ENCODE data around the gene NPW. TPM values are rescaled to one million over a fixed set of nuclear protein-coding genes. Genes with fewer than 3 reads are reported as not detected.
"Not testable (repeated sequence)": the region's sequence is repeated elsewhere in the genome, so short reads cannot be mapped to it uniquely, and the experiment has no call there.

The NPW gene
- total and polyA plus RNA-seq, 5 experiments from 2014 or later, result not detected

DNA sequence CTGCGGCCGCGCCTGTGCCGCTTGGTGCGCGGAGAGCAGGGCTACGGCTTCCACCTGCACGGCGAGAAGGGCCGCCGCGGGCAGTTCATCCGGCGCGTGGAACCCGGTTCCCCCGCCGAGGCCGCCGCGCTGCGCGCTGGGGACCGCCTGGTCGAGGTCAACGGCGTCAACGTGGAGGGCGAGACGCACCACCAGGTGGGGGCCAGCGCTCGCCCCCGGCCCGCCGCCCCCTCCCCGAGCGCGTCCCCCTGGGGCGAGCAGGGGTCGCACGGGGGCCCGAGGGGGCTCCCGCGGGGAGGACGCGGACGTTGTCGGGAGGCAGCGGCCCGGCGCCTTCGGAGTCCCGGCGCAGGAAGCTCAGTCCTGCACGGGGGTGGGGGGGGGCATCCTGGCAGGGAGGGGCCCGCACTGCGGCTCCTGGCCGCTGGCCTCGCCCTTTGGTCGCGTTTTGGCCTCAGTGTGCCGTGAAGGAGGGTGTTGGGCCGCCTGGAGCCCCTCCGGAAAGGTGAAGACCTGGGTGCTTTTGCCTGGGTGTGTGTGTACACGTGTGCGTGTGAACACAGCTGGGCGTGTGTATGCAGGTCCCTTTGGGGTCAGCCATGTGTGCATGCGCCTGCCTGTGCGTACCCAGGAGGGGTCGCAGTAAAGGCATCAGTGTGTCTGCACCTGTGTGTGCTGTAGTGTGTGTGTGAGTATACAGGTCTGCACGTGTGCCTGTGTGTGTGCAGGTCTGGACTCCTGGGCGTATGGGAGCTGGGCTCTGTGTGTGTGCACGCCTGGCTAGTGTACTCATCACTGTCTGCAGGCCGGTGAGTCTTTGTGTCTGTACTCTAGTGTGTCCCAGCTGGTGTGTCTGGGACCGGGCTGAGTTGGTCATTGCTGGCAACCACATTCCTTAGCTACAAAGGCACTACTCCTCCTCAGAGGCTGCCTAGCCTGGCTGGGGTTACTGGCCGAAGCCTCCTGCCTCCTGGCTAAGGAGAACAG, 7.7 kb downstream of the NPW start:
- H3K4me3 Mint-ChIP-seq, result peak overlapping the region; percentile 64 to 89 (median 76)
- DNase-seq (peak in 3 of 10 donors; percentile 33 to 36 (median 34)), ATAC-seq (peak; percentile 21 to 48)
- peaks cover 3 to 11% (median 8%) of the 10 kb centered on the region in 5 donors for H3K27me3 Mint-ChIP-seq
- H3K9me3 Mint-ChIP-seq, result no peaks in the 10 kb centered on the region
- no peaks in the 10 kb centered on the region for H3K36me3 Mint-ChIP-seq
- POLR2A ChIA-PET, result interaction anchor here (0.6 to 3.1 kb wide), 11 partner anchors 11 to 178 kb away, joined by 3 to 21 read pairs (median 3); partner anchors contain the start of genes MLST8, NTHL1, RPS2 and TRAF7
- H3K4me1 Mint-ChIP-seq, result peaks cover 8 to 29% (median 21%) of the 10 kb centered on the region in 4 donors
- H3K27ac Mint-ChIP-seq, result peak overlapping the region in 4 of 10 donors; percentile 52 to 87 (median 64)

DNA sequence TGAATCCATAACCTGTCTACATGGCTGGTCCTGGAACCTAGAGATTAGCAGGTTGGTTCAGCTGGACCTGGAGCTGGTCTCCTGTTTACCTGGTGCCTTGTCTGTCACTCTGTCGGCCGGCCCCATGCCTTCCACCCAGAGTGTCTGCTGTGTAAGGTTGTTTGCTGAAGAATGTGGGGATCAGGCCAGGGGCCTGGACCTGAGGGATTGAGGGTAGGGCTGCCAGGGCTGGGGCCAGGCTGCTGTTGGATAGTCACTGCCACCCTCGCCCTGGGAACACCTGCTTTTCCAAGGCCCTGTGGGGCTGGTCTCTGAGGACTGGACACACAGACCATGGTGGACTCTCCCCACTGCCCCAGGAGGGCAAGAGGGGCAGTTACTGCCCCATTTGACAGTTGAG, 8.6 kb downstream of the NPW start:
- Mint-ChIP-seq H3K4me3 (peak overlapping the region in 9 of 10 donors; percentile 36 to 89 (median 75)), H3K27me3 (peaks cover 0 to 3% (median under 1%) of the 10 kb centered on the region in 5 donors), H3K4me1 (peaks cover 5 to 28% (median 15%) of the 10 kb centered on the region in 4 donors), H3K27ac (peak overlapping the region in 3 of 10 donors; percentile 17 to 72 (median 38)), H3K9me3 (no peaks in the 10 kb centered on the region), H3K36me3 (no peaks in the 10 kb centered on the region)
- POLR2A ChIA-PET, result interaction anchor here (0.6 to 3.1 kb wide), 7 partner anchors 12 to 127 kb away, joined by 3 to 21 read pairs (median 3); partner anchors contain the start of genes RPS2 and TRAF7
- ATAC-seq, result no peak
- no peak for DNase-seq

DNA sequence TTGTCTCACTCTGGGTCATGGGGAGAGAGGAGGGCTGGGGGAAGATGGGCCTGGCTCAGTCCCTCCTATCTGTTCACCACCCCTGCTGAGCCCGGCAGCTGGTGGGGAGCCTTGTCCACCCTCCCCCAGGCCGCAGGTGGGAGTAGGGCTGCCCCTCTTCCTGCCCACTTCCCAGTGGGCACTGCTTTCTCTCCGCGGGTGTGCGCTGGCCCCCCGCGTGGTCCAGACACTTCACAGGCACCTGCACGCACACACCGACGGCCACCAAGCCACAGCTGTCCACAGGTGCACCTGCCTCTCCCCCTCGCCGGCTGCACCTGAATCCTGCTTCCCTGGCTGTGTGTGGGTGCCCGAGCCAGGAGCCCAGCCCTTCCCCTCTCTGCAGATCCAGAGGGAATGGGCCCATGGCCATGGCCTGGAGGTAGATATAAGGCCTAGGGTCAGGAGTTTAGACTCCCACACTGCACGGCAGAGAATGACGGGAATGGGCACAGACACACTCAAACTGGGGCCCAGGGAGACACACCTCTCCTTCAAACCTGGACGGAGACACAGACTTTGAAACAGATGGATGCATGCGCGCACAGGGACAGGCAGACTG, 9.1 kb downstream of the NPW start:
- Mint-ChIP-seq H3K36me3 (no peaks in the 10 kb centered on the region), H3K4me3 (no peak overlapping the region), H3K9me3 (no peaks in the 10 kb centered on the region), H3K4me1 (peaks cover 5 to 24% (median 13%) of the 10 kb centered on the region in 4 donors), H3K27me3 (no peaks in the 10 kb centered on the region), H3K27ac (peak overlapping the region in 1 of 10 donors; percentile 59)
- ATAC-seq (no peak), DNase-seq (no peak)
- POLR2A ChIA-PET, result interaction anchor here (1.4 to 3.1 kb wide), 2 partner anchors 64 to 126 kb away, joined by 6 to 21 read pairs; partner anchors contain the start of genes RPS2 and TRAF7

DNA sequence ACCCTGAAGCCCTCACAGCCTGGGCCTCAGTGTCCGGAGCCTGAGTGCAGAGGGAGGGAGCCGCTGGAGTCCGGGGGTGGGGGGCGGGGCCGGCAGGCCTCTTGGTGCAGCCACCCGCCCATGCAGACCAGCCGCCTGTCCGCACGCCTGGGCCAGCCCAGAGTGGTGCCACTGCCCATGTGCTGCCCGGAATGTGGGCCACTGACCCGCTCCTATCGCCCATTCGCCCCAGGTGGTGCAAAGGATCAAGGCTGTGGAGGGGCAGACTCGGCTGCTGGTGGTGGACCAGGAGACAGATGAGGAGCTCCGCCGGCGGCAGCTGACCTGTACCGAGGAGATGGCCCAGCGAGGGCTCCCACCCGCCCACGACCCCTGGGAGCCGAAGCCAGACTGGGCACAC, 9.8 kb downstream of the NPW start:
- ATAC-seq (no peak), DNase-seq (no peak)
- Mint-ChIP-seq H3K27me3 (no peaks in the 10 kb centered on the region), H3K36me3 (no peaks in the 10 kb centered on the region), H3K27ac (no peak overlapping the region), H3K4me3 (no peak overlapping the region), H3K4me1 (peaks cover 1 to 20% (median 8%) of the 10 kb centered on the region in 4 donors), H3K9me3 (no peaks in the 10 kb centered on the region)
- POLR2A ChIA-PET, result no interaction called here

DNA sequence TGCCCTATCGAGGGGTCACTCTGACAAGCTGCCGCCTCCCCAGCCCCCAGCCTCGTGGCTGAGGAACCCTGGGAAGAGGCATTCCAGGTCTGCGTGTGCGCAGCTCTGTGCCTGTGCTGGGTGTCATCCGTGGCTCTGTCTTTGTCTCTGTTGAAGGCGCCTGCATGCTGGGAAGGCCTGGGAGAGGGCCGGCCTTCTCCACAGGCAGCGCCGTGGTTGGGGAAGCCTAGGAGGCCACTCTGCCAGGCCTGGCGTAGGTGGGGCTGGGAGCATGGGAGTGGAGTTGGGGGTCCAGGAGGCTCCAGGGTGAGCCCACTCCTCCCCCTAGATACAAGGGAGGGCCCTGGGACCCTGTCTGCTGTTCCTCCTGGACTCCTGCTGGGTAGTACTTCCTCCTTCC, 10.5 kb downstream of the NPW start:
- Mint-ChIP-seq H3K27me3 (no peaks in the 10 kb centered on the region), H3K27ac (no peak overlapping the region), H3K4me3 (no peak overlapping the region), H3K36me3 (no peaks in the 10 kb centered on the region), H3K4me1 (peaks cover 1 to 18% (median 8%) of the 10 kb centered on the region in 4 donors), H3K9me3 (no peaks in the 10 kb centered on the region)
- POLR2A ChIA-PET, result interaction anchor here (0.6 to 1.2 kb wide), 2 partner anchors 15 to 125 kb away, joined by 3 to 4 read pairs; partner anchors contain the start of gene TRAF7
- ATAC-seq, result no peak
- no peak for DNase-seq

DNA sequence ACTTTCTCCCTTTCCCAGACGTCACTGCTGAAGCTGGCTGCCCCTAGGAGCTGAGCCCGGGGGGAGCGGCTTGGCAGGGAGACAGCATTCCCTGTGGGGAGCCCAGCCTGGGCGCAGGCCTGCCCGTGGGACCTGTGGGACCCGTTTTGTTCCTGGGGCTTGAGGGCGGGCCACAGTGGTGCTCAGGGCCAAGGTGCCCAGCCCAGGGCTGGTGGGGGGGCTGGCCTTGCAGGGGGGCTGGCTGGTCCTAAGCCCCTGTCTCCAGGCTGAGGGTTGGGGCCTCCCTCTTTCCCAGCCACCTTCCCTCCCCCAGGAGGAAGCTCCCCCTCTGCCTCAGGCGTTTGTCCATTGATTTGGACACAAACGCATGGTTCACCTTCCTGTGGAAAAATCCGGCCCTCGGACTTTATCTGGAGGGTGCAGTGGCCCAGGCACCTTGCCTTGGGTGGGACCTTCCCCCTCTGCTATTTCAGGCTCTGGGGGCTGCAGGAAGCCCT, 11.5 kb downstream of the NPW start:
- Mint-ChIP-seq H3K36me3 (no peaks in the 10 kb centered on the region), H3K4me3 (no peak overlapping the region), H3K27me3 (no peaks in the 10 kb centered on the region), H3K9me3 (no peaks in the 10 kb centered on the region), H3K27ac (no peak overlapping the region), H3K4me1 (peaks cover 0 to 9% (median 6%) of the 10 kb centered on the region in 4 donors)
- DNase-seq (no peak), ATAC-seq (no peak)
- POLR2A ChIA-PET, result interaction anchor here (0.7 to 1.2 kb wide), 3 partner anchors 16 to 124 kb away, joined by 3 to 7 read pairs (median 5); partner anchors contain the start of genes NTHL1, TRAF7 and TSC2

DNA sequence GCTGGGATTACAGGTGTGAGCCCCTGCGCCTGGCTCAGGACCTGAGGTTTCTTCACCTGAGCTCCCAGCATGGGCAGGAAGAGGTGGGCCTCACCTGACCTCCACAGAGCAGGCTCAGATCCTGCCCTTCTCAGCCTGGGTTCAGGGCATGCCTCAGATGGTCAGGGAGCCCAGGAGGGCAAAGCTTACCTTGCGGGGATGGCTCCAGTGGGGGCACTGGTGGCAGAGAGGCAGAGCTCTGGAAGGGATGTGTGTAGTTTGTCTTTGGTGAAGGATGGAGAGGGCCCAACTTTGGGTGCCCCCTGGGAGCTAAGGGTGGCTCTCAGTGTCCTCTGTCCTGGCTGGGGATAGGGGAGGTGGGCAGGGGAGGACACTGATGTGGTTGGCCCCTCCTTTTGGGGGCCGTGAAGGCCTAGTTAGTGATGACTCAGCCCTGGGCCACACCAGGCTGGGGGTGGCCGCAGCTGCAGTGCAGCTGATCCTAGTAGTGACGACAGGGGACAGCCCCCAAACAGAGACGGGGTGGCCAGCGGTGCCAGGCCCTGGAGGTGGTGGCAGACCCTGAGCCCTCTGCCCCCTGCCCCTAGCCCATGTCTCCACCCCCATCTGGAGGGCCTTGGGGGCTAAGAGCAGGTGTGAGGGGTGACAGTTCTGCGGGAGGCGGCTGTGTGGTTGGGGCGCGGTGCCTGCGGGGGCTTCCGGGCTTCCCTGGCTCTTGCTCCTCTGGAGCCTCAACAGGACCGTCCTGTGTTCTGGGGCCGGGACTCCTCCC, 12.9 kb downstream of the NPW start:
- Mint-ChIP-seq H3K4me3 (peak overlapping the region in 2 of 10 donors; percentile 26 to 62), H3K27me3 (no peaks in the 10 kb centered on the region), H3K4me1 (peaks cover 0 to 8% (median 5%) of the 10 kb centered on the region in 4 donors), H3K27ac (peak overlapping the region in 4 of 10 donors; percentile 15 to 83 (median 82)), H3K36me3 (no peaks in the 10 kb centered on the region), H3K9me3 (no peaks in the 10 kb centered on the region)
- ATAC-seq (peak; percentile 10 to 29), DNase-seq (no peak)
- POLR2A ChIA-PET, result interaction anchor here (0.7 to 1.8 kb wide), 3 partner anchors 121 to 529 kb away, joined by 3 to 5 read pairs (median 3); partner anchors contain the start of gene TRAF7

DNA sequence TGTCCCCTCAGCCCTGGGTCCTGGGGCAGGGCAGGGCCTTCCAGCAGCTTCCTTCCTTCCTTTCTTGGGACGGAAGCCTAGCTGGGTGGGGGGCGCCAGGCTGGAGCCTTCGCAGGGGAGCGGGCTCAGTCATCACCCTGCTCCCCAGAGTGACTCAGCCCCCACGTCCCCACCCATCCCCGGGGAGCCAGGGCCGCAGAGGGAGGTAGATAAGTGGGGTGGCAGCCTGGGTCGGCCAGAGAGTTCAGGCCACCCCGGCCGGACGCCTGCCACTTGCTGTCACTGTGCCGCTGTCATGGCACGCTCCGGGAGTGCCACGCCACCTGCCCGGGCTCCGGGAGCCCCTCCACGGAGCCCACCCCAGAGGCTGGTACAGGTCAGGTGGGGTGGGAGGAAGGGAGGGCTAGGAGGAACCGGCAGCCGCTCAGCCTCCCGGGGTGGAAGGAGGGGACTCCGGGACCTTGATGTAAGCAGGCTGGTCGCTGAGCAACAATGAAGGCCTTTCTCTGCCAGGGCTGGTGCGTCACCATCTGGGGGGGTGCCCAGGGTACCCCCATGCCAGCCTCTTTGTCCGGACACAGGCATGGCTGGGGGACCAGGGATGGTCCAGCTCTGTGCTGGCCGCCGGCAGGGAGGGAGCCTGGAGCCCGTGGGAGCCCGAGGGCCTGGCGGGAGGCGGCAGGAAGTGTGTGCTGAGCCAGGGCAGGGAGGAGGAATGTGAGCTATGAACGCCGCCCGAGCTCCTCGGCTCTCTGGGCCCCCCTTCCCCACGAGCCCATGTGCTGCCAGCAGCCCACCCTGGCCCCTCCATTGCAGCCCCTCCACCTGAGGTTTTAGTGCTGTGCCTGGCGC, 13.7 kb downstream of the NPW start:
- peaks cover 0 to 8% (median 2%) of the 10 kb centered on the region in 4 donors for H3K4me1 Mint-ChIP-seq
- POLR2A ChIA-PET, result interaction anchor here (1.8 kb wide), 1 partner anchor 122 kb away, joined by 5 read pairs; the partner anchor contains the start of gene TRAF7
- H3K27ac Mint-ChIP-seq, result peak overlapping the region in 4 of 10 donors; percentile 25 to 87 (median 62)
- H3K27me3 Mint-ChIP-seq, result no peaks in the 10 kb centered on the region
- no peaks in the 10 kb centered on the region for H3K36me3 Mint-ChIP-seq
- DNase-seq (peak in 3 of 10 donors; percentile 20 to 38 (median 31)), ATAC-seq (peak; percentile 78 to 87)
- no peaks in the 10 kb centered on the region for H3K9me3 Mint-ChIP-seq
- peak overlapping the region in 7 of 10 donors; percentile 18 to 57 (median 38) for H3K4me3 Mint-ChIP-seq

DNA sequence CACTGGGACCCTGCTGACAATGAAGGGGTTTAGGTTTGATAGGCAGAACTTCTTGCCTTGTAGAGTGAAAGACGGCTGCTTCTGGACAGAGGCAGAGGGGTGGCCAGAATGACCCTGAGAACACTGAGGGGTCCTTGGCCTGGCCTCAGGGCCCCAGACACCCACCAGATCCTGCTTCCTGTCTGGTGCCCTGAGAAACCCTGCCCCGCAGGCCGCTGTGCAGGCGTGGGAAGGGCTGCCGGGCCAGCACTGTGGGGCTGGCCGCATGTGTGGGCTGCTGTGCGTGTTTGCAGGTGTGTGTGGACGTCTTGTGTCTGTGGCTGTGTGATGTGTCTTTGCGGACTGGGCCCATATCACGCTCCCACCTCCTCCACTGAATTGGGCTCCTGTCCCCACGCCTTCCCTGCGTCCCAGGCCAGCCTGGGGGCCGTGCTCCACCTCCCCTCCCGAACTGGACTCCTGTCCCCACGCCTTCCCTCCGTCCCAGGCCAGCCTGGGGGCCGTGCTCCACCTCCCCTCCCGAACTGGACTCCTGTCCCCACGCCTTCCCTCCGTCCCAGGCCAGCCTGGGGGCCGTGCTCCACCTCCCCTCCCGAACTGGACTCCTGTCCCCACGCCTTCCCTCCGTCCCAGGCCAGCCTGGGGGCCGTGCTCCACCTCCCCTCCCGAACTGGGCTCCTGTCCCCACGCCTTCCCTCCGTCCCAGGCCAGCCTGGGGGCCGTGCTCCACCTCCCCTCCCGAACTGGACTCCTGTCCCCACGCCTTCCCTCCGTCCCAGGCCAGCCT, 14.5 kb downstream of the NPW start:
- peak overlapping the region in 3 of 10 donors; percentile 25 to 87 (median 48) for H3K27ac Mint-ChIP-seq
- not testable (repeated sequence) for DNase-seq, H3K9me3 Mint-ChIP-seq, ATAC-seq, H3K27me3 Mint-ChIP-seq, H3K4me1 Mint-ChIP-seq, H3K36me3 Mint-ChIP-seq
- POLR2A ChIA-PET, result interaction anchor here (1.8 kb wide), 1 partner anchor 121 kb away, joined by 5 read pairs; the partner anchor contains the start of gene TRAF7
- H3K4me3 Mint-ChIP-seq, result peak overlapping the region in 3 of 10 donors; percentile 22 to 50 (median 27)

DNA sequence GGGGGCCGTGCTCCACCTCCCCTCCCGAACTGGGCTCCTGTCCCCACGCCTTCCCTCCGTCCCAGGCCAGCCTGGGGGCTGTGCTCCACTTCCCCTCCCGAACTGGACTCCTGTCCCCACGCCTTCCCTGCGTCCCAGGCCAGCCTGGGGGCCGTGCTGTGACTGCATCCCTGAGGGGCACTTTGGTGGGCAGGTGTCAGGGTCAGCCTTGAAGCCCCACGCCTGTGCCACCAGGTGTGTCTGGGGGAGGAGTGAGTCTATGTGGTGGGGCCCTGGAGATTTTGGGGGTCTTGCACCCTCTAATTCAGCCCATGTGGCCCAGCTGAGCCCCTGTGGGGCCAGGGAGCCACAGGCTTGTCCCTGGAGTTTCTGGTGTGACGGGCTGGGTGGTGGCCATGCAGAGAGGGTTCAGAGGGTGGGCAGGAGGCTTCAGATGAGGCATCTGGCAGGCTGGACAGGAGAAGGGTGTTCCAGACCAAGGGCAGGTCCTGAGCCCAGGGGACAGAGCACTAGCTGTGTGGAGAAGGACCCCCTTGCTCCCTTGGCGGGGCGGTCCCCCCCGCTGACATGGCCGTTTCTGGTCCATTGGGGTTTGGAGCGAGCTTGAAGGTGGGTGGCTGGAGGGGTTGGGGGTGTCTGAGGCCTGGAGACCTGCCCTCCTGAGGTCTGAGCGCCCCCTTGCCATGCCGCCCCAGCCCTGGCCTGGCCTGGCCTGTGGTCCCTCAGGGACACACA, 15.3 kb downstream of the NPW start:
- Mint-ChIP-seq H3K27ac (peak overlapping the region in 2 of 10 donors; percentile 21 to 34), H3K36me3 (no peaks in the 10 kb centered on the region), H3K27me3 (no peaks in the 10 kb centered on the region), H3K4me1 (peaks cover 0 to 8% (median 2%) of the 10 kb centered on the region in 4 donors), H3K9me3 (no peaks in the 10 kb centered on the region), H3K4me3 (no peak overlapping the region)
- DNase-seq (no peak), ATAC-seq (no peak)
- POLR2A ChIA-PET, result interaction anchor here (0.8 to 1.0 kb wide), 2 partner anchors 9 to 10 kb away, joined by 3 read pairs; no protein-coding TSS in a partner anchor
